SKM-1 treated with dmso at 0.1 percent for 144 hours (cell line): ENCODE data around the gene PROC.

Experiments used
- DNase-seq: peaks from one replicate; lab custom pipeline; 2025; ENCODE audit not compliant: unreplicated experiment; lab: John Stamatoyannopoulos, UW

Gene PROC

GRCh38 chr2:127418300-127419111 is at the start of gene PROC:
PROC (plus strand) TSS chr2:127418427; CDS start chr2:127419943, 1,516 bp downstream.
- DNase-seq = no peak

DNA sequence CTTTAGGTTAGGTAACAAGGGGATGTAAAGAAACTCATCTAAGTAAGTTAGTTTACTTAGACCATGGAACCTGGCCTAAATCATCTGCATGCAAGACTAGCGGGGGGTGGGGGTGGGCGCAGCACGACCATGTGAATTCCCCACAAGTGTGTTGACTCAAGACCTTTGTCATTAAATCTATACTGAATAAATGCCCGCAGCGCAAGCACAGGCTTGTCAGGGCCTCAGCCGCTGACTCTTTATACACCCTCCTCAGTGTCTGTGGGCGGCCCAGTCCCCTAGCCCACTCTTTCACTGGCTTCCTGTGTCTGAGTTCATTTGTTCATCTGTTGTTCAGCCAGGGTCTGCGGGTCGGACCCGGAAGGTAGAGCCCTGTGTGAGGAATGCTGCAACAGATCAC is 48.2 kb upstream of the PROC start:
- no peak for DNase-seq

- no peak for DNase-seq
These were observed 47.2 kb upstream of the PROC start for GRCh38 chr2:127371037-127371436.

DNA sequence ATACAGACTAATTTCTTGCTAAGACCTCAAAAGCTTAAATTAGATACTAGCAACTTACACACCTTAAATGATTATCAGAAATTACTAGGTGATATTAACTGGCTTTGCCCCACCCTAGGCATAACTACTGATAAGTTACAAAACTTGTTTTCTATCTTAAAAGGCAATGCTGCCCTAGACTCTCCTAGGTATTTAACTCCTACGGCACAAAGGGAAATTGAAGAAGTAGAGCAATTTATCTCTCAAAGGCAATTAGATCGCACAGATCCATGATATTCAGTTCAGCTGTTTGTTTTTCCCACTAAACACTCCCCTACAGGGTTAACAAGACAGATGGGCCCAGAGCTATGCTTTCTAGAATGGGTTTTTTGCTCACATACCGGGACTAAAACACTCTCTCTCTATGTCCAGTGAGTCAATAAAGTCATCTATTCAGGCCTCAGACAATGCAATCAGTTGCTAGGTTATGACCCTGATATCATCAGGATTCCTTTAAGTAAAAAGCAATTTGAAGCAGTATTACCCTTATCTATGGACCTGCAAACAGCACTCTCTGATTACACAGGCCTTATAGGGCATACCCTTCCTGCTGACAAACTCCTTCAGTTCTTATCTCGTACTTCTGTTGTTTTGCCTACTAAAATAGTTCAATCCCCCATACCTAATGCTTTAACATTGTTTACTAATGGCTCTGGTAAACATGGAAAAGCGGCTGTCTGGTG is 44.7 kb upstream of the PROC start:
- DNase-seq = no peak

DNA sequence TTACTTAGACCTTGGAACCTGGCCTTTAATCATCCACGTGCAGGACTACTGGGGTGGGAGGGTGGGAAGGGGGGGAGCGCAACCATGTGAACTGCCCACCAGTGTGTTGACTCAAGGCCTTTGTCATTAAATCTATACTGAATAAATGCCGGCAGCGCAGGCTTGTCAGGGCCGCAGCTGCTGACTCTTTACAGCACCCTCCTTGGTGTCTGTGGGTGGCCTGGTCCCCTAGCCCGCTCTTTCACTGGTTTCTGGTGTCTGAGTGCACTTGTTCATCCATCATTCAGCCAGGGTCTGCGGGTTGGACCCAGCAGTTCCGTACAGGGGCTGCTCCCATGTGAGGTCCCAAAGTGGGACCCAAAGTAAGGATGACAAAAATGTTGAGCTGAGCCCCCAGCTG is 42.0 kb upstream of the PROC start:
- no peak for DNase-seq

- DNase-seq = no peak
These were observed 41.0 kb upstream of the PROC start for GRCh38 chr2:127377262-127377661.

GRCh38 chr2:127378720-127379119 is 39.5 kb upstream of the PROC start:
- no peak for DNase-seq

DNA sequence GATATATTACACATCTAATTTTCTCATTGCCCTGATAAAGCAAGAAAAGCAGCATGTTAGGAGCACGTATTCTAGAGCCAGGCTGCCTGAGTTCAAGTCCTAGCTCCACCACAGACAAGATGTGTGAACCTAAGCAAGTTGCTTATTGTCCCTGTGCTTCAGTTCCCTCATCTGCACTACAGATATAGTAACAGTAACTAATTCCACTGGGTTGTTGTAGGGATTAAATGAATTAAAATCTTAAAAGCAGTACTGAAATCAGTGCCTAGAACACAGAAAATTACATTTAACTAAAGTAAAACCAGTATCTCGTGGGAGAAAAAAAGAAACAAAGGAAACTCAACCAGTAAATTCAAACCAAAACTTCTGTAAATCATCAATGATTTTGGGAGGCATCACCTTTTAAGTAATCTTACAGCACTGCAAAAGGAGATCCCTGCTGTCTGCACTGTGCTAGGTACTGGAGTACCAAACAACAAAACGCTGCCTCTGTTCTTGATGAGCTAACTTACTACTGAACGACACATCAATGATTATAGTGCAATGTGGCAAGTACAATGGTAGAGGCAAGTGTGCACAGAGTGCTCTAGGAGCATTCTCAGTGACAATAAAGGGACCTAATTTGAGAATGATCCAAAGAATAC is 38.4 kb upstream of the PROC start:
- DNase-seq = no peak

DNA sequence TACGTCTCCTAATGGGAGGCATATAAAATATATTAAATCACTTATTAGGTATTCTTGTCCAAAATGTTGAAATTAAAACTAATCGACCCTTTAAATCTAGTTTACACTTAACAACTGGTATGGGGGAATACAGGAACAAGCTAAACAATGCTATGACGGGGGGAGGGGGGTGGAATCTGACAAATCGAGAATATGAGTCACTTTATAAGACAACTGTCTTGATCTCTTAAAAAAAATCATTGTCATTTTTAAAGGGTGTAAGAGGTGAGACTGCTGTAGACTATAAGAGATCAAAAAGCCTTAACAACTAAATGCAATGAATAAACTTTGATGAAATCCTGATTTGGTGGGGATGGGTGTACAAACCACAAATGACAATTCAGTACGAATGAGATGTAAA is 36.5 kb upstream of the PROC start:
- no peak for DNase-seq

DNA sequence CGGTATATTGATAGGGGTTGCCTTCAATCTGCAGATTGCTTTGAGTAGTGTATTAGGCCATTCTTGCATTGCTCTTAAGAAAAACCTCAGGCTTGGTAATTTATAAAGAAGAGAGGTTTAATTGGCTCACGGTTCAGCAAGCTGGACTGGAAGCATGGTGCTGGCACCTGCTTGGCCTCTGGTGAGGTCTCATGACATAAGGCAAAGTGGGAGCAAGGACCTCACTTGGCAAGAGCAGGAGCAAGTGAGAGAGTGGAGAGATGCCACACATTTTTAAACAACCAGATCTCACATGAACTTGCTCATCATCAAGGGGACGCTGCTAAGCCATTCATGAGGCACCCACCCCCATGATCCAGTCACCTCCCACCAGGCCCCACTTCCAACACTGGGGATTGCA is 35.4 kb upstream of the PROC start:
- no peak for DNase-seq

DNA sequence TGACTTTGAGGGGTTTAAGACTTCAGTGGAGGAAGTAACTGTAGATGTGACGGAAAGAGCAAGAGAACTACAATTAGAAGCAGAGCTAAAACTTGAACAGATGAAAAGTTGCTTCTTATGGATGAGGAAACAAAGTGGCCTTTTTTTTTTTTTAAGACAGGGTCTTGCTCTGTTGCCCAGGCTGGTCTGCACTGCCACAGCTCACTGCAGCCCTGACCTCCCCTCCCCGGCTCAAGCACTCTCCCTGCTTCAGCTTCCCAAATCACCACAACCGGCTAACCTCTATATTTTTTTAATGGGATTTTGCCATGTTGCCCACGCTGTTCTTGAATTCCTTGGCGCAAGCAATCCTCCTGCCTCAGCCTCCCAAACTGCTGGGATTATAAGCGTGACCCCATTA is 33.7 kb upstream of the PROC start:
- no peak for DNase-seq

DNA sequence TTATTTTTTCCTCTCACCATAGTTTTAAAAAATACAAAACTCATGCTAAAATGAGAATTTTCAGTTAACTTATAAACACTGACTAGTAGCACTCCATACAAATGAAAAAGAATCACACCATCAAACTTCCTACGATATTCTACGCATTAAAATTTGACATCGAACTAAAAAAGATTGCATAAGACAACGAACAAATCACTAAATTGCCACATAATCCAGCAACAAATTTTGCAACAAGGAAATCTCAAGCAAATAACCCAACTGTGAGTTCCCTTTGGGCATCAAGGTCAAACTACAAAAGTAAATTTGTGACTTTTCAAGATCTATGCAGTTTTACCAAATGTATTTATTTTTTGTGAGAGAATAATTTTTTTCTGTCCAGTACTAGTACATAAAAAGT is 32.0 kb upstream of the PROC start:
- peak; percentile 30 for DNase-seq

GRCh38 chr2:127386764-127387654 is 31.2 kb upstream of the PROC start:
- peak; percentile 72 for DNase-seq

DNA sequence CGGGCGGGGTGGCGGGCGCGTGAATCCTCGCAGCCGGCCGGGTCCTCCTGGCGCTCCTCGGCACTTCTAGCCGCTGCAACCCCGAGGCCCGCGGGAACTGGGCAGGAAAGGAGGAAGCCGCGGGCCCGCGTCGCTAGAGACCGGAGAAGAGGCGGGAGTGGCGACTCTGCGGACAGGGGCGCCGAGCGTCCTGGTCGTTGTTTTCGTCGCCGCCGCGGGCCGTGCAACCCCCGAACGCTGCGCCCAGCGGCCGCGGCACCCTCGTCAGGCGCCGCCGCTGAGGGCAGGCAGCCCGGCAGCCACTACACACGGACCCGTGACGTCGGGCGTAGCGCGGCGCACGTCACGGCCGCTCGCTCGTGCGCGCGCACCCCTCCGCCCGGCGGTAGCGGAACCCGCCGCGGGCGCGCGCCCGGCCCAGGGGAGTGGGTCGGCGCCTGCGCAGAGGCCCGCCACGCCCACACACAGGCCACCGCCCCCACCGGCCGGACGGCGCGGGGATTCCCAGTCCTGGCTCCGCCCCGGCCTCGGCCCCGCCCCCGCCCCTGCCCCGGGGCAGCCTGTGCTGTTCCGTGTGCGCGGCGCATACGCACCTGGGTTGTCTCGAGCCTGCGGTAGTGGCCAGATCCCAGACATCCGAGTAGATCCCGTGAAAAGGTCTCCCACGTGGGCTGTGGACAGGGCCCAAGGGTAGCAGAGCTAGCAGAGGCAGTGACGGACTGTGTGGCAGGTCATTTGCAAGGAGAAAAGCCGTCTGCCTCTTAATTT is 30.4 kb upstream of the PROC start, which contains the start of gene MAP3K2:
Gene MAP3K2 (minus strand): TSS at position 321 of the 768 bp plus-strand sequence. CDS start 44,846 bp downstream, outside the sequence.
- DNase-seq = peak; percentile 77

DNA sequence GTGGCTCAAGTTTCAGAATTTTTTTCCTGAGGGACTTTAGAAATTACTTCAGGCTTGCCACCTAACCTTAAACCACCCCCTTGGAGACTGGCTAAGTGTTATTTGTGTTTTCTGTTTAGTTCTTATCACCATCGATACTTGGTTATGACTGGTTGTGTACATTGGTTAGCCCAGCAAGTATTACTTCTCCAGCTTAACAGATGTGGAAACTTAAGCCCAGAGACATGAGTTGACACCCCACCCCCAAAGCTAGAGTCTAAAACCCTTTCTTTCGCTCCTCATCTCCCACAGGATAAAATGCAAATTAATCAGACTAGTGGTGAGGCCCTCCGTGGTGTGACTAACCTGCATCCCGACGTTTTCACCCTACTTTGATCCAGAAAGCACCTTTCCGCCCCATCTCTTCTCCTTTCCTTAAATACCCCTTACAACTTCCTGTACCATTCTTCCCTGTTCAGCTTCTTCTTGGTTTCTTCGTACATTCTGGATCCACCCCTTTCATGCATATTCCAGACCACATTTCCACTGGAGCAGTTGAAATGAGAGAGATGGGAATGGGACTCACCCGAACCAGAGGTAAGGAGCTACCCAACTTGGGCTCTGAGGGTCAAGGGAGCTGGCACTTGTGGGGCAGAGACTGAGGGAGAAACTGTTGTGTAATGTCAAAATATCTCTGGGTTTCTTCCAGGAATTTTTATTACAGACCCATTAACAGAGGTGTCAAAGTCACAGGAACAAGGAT is 29.6 kb upstream of the PROC start:
- DNase-seq = no peak

DNA sequence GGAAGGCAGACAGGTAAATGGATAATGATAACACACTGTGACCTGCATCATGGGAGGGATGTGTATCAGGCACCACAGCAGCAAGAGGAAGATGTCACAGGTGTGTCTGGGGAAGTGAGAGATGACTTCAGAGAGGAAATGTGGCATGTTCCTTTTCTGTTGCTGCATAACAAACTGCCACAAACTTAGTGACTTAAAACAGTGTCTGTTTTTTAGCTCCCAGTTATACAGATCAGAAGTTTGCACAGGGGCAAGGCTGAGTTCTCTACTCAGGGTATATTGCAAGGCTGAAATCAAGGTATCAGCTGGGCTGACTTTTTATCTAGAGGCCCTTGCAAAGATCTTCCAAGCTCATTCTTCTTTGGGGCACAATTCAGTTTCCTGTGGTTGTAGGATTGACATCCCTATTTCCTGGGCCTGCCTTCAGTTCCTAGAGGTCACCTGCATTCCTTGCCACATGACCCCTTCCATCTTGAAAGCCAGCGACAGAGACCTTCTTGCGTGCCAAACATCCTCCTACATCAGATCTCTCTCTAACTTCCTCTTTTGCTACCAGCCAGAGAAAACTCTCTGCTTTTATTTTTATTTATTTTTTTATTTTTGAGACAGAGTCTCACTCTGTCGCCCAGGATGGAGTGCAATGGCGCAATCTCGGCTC is 28.3 kb upstream of the PROC start:
- DNase-seq = peak; percentile 23

GRCh38 chr2:127392133-127392827 is 25.9 kb upstream of the PROC start:
- DNase-seq = no peak
